Dendritic cell treated with granulocyte-macrophage colony-stimulating factor and Interleukin-4, amounts not matched to agents 40 ng/mL and 50 ng/mL, for 4 days (primary cell): ENCODE measurements around the gene DCST2.

Source experiments
- H3K27ac Mint-ChIP-seq: one replicate; pipeline ENCODE4 v1.8.0; 2022; ENCODE audit warnings: mild to moderate bottlenecking, mixed read lengths
- H3K27me3 Mint-ChIP-seq: one replicate; pipeline ENCODE4 v1.8.0; 2022; ENCODE audit warnings: mild to moderate bottlenecking, mixed read lengths
- H3K36me3 Mint-ChIP-seq: one replicate; pipeline ENCODE4 v1.8.0; 2022; ENCODE audit warnings: low read depth, mixed read lengths
- H3K4me1 Mint-ChIP-seq: one replicate; pipeline ENCODE4 v1.8.0; 2022; ENCODE audit warnings: low read depth, mixed read lengths
- H3K4me3 Mint-ChIP-seq: one replicate; pipeline ENCODE4 v1.8.0; 2022; ENCODE audit warnings: mild to moderate bottlenecking, moderate library complexity, mixed read lengths
- H3K9me3 Mint-ChIP-seq: one replicate; pipeline ENCODE4 v1.8.0; 2022; ENCODE audit warnings: mixed read lengths
- intact Hi-C: fragments of 100-400 bp; cut with micrococcal nuclease; formaldehyde crosslinking; loops from one replicate; pipeline ENCODE4 v1.15.0; 2022

The DCST2 gene

GRCh38 chr1:154974808-154975408 lies 58.7 kb downstream of the DCST2 start:
- no peaks in the 10 kb centered on the region for H3K9me3 Mint-ChIP-seq
- H3K4me1 Mint-ChIP-seq = no peaks in the 10 kb centered on the region
- H3K27ac Mint-ChIP-seq = no peak overlapping the region
- no peak overlapping the region for H3K4me3 Mint-ChIP-seq
- H3K36me3 Mint-ChIP-seq = peaks cover 31% of the 10 kb centered on the region
- intact Hi-C loops = loop anchor here (1.0 to 5.0 kb wide), 4 partner anchors 8 to 76 kb away; partner anchors contain the start of genes ADAM15 and FLAD1
- no peaks in the 10 kb centered on the region for H3K27me3 Mint-ChIP-seq

DNA sequence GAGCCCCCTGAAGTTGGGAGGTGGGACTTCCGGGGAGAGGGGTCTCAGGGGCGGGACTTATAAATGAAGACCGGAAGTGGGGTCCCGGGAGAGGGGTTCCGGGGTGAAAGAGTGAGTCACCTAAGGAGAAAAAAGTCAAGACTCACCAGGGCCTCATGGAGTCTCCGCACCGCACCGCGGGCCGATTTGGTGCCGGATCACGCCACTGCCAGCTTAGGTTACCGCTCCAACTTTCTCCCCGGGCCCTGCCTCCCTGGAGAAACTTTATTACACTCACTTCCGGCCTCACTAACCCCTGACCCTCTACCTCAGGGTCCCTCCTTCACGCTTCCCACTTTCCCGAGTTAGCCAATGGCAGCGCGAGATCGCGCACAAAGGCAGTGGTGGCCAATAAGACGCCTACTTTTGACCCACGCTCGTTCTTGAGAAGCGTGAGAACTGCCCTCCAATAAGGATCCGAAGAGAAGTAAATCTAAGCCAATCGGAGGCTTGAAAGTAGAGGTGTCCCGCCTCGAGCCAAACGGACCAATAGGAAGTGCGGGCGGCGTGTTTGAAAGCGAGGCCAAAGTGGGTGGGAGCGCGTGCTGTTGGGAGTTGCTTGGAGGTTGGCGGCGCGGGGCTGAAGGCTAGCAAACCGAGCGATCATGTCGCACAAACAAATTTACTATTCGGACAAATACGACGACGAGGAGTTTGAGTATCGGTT lies 59.3 kb downstream of the DCST2 start, which contains the start of gene CKS1B:
Gene CKS1B (plus strand): TSS at position 580 of the 706 bp plus-strand sequence. CDS start 65 bp downstream, at position 645.
- H3K4me1 Mint-ChIP-seq = no peaks in the 10 kb centered on the region
- no peak within 1 kb of the TSS for H3K4me3 Mint-ChIP-seq
- H3K36me3 Mint-ChIP-seq = peaks cover 33% of the 10 kb centered on the region
- H3K27ac Mint-ChIP-seq = no peak within 1 kb of the TSS
- H3K27me3 Mint-ChIP-seq = no peaks in the 10 kb centered on the region
- intact Hi-C loops = loop anchor here (1.0 to 5.0 kb wide), 3 partner anchors 33 to 77 kb away; partner anchors contain the start of gene ADAM15
- H3K9me3 Mint-ChIP-seq = no peaks in the 10 kb centered on the region

GRCh38 chr1:154973344-154974101 lies 60.1 kb downstream of the DCST2 start:
- Mint-ChIP-seq H3K27ac (no peak overlapping the region), H3K4me3 (no peak overlapping the region), H3K4me1 (no peaks in the 10 kb centered on the region), H3K36me3 (peaks cover 39% of the 10 kb centered on the region), H3K9me3 (no peaks in the 10 kb centered on the region), H3K27me3 (no peaks in the 10 kb centered on the region)
- intact Hi-C loops = loop anchor here (1.0 to 5.0 kb wide), 3 partner anchors 34 to 78 kb away; partner anchors contain the start of gene ADAM15

DNA sequence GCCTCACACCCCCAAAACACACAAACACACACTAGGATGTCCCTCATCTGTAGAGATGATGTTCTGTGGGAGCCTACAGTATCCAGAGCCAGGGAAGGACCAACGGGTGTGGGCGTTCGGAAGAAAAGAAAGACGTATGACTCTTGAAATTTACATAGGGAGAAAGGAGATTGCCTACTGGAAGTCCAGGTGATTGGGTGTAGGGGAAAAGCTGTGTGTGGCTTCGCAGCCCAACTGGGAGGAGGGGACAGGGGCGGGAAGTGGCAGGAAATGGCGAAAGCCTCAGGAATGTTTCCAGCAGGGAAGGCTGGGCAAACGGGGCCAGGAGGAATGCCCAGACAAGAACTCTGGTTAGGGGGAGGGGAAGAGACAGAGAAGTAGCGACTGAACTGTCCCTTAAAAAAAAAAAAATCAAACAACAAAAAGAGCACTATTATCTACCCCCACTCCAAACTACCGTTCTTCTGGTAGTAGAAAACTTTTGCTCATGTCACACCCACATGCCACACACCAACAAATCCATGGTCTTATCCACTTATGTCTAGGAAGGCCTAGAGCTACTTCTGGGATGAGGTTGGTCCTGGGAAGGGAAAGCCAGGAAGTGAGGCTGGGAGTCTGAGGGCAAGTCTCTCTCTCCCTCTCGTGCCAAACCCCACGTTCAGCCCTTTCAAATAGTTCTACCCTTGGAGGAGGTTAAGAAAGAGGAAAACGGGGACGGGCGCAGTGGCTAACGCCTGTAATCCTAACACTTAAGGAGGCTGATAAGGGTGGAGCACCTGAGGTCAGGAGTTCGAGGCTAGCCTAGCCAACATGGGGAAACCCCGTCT lies 60.9 kb downstream of the DCST2 start:
- no peak overlapping the region for H3K27ac Mint-ChIP-seq
- intact Hi-C loops = loop anchor here (5.0 kb wide), 1 partner anchor 35 kb away; no protein-coding TSS in a partner anchor
- no peak overlapping the region for H3K4me3 Mint-ChIP-seq
- H3K36me3 Mint-ChIP-seq = peaks cover 47% of the 10 kb centered on the region
- H3K27me3 Mint-ChIP-seq = no peaks in the 10 kb centered on the region
- no peaks in the 10 kb centered on the region for H3K4me1 Mint-ChIP-seq
- no peaks in the 10 kb centered on the region for H3K9me3 Mint-ChIP-seq

DNA sequence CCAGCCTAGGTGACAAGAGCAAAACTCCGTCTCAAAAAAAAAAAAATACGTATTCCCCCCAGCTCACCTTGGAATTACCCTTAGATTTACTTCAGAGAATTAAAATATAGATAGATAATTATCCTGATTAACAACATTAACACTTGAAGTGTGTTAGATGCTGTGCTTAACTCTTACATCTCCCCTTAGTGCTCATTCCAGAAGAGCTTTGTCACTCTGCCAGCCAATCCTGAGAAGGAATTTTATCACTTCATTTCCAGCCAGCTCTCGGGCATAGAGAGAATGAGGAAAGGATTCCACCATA lies 61.4 kb downstream of the DCST2 start:
- Mint-ChIP-seq H3K27me3 (no peaks in the 10 kb centered on the region), H3K27ac (no peak overlapping the region), H3K4me1 (no peaks in the 10 kb centered on the region), H3K9me3 (no peaks in the 10 kb centered on the region), H3K4me3 (no peak overlapping the region), H3K36me3 (peaks cover 52% of the 10 kb centered on the region)
- intact Hi-C loops = loop anchor here (5.0 kb wide), 1 partner anchor 35 kb away; no protein-coding TSS in a partner anchor

DNA sequence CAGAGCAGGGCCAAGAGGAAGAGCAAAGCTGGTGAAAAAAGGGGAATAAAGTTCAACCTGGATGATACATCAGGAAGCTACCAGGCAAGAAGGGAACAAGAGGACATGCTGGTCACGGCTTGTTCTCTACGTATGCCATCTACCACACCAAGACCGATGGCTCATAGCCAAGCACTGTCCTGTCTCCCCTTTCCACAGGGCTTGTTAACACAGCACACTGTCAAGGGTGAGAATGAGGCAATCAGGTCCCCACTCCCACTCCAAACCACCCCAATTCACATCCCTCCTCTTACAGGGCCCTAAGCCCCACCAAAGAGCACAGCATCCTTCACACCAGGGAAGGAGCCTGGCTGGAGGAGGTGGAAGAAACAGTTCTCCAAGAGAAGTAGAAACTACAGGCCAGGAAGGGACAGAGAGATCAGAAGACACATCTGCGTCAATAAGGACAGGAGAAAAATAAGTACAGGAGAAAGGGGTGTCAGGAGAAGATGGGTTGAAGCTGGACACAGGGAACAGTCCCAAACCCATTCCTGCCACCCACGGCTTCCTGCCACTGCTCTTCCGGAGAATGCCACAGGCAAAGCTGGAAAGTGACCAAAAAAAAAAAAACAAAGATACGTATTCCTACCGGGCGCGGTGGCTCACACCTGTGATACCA lies 62.1 kb downstream of the DCST2 start:
- no peak overlapping the region for H3K27ac Mint-ChIP-seq
- H3K27me3 Mint-ChIP-seq = no peaks in the 10 kb centered on the region
- H3K4me3 Mint-ChIP-seq = peak overlapping the region; percentile 80
- peaks cover 59% of the 10 kb centered on the region for H3K36me3 Mint-ChIP-seq
- intact Hi-C loops = loop anchor here (5.0 kb wide), 1 partner anchor 36 kb away; no protein-coding TSS in a partner anchor
- no peaks in the 10 kb centered on the region for H3K9me3 Mint-ChIP-seq
- no peaks in the 10 kb centered on the region for H3K4me1 Mint-ChIP-seq

DNA sequence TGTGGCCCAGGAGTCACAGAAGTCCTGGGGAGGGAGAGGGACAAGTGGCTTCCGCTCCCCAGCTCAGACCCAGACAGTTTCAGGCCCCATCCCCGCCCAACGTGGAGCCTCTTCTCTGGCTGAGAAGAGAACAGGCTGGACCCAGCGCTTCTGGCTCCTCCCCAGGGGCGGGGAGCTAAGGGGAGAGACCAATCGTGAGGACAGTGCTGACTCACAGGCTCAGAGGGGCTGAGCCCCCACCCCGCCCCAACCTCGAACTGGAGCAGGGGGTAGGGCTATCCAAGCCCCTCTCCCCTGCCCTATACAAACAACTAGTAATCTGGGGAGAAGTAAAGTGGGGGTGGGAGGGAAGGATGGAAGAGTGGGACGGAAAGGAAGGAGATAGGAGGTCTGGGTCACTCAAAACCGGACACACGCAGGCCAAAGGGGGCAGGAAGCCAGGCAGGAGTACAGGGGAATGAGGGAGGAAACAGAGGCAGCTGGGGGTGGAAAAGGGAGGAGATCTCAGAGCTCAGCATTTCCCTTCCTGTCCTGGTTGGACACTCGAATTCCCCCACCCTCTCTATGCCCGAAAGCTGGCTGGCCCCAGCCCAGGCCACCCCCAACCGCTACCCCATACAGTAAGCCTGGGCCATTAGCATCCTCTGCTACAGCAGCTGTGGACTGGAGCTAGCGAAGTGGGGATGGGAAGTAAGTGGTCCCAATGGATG lies 62.8 kb downstream of the DCST2 start, which contains the start of gene SHC1:
Gene SHC1 (minus strand): TSS at position 117 of the 710 bp plus-strand sequence. CDS start 221 bp downstream, outside the sequence.
- Mint-ChIP-seq H3K4me1 (no peaks in the 10 kb centered on the region), H3K36me3 (peaks cover 66% of the 10 kb centered on the region), H3K4me3 (peak within 1 kb of the TSS; percentile 80)

GRCh38 chr1:154969860-154970452 lies 63.6 kb downstream of the DCST2 start:
- Mint-ChIP-seq H3K4me3 (peak overlapping the region; percentile 80), H3K4me1 (peaks cover 7% of the 10 kb centered on the region), H3K9me3 (no peaks in the 10 kb centered on the region), H3K27me3 (no peaks in the 10 kb centered on the region), H3K36me3 (peaks cover 74% of the 10 kb centered on the region), H3K27ac (peak overlapping the region; percentile 26)
- intact Hi-C loops = loop anchor here (5.0 to 10.0 kb wide), 2 partner anchors 37 to 115 kb away; no protein-coding TSS in a partner anchor

More for the DNA sequence above, 62.8 kb downstream of the DCST2 start, which contains the start of gene SHC1:
- H3K9me3 Mint-ChIP-seq = no peaks in the 10 kb centered on the region
- intact Hi-C loops = loop anchor here (5.0 kb wide), 1 partner anchor 37 kb away; no protein-coding TSS in a partner anchor
- peak within 1 kb of the TSS; percentile 26 for H3K27ac Mint-ChIP-seq
- H3K27me3 Mint-ChIP-seq = no peaks in the 10 kb centered on the region

GRCh38 chr1:154969246-154969645 lies 64.3 kb downstream of the DCST2 start:
- peak overlapping the region; percentile 37 for H3K4me3 Mint-ChIP-seq
- intact Hi-C loops = loop anchor here (10.0 kb wide), 1 partner anchor 116 kb away; no protein-coding TSS in a partner anchor
- peaks cover 81% of the 10 kb centered on the region for H3K36me3 Mint-ChIP-seq
- no peaks in the 10 kb centered on the region for H3K27me3 Mint-ChIP-seq
- H3K4me1 Mint-ChIP-seq = peaks cover 7% of the 10 kb centered on the region
- H3K9me3 Mint-ChIP-seq = no peaks in the 10 kb centered on the region
- H3K27ac Mint-ChIP-seq = peak overlapping the region; percentile 26

GRCh38 chr1:154968731-154969130 lies 64.8 kb downstream of the DCST2 start:
- intact Hi-C loops = loop anchor here (10.0 kb wide), 1 partner anchor 116 kb away; no protein-coding TSS in a partner anchor
- H3K36me3 Mint-ChIP-seq = peaks cover 87% of the 10 kb centered on the region

More at GRCh38 chr1:154968731-154969130, 64.8 kb downstream of the DCST2 start:
- no peaks in the 10 kb centered on the region for H3K27me3 Mint-ChIP-seq
- peak overlapping the region; percentile 52 for H3K27ac Mint-ChIP-seq
- no peak overlapping the region for H3K4me3 Mint-ChIP-seq
- peaks cover 11% of the 10 kb centered on the region for H3K4me1 Mint-ChIP-seq
- no peaks in the 10 kb centered on the region for H3K9me3 Mint-ChIP-seq
